Spleen (tissue), 11 donors: Measurements from ENCODE around the gene SLC34A1. TPM values are rescaled to one million over a fixed set of nuclear protein-coding genes. Genes with fewer than 3 reads are reported as not detected.

Source experiments
- DNase-seq: peaks from one replicate; pipeline ENCODE4 v3.0.0-alpha.2; 2020
- H3K27ac ChIP-seq, 8 donors: fragments of 200-600 bp; sonication (generic) in 7 of 8; 1 replicate in 4 of 8; 2 replicates in 4 of 8; pipeline versions ENCODE4 v1.5.0 to v1.8.0; 2016 to 2021; ENCODE audit warnings: inconsistent platforms in 4 of 8, mild to moderate bottlenecking in 4 of 8, moderate library complexity in 1 of 8
- H3K27me3 ChIP-seq, 7 donors: fragments of 200-600 bp; sonication (generic) in 6 of 7; replicated peaks in 1 of 7; 1 replicate in 4 of 7; 2 replicates in 3 of 7; pipeline versions ENCODE4 v1.5.0 to v1.8.0; 2016 to 2021; ENCODE audit warnings: inconsistent platforms in 3 of 7, mild to moderate bottlenecking in 1 of 7
- H3K36me3 ChIP-seq, 6 donors: fragments of 200-600 bp; sonication (generic) in 5 of 6; 1 replicate in 4 of 6; 2 replicates in 2 of 6; pipeline versions ENCODE4 v1.5.0 to v1.8.0; 2016 to 2021; ENCODE audit warnings: inconsistent platforms in 2 of 6
- H3K4me1 ChIP-seq, 6 donors: fragments of 200-600 bp; sonication (generic) in 5 of 6; 1 replicate in 3 of 6; 2 replicates in 3 of 6; pipeline versions ENCODE4 v1.5.0 to v1.8.0; 2016 to 2021; ENCODE audit warnings: inconsistent platforms in 3 of 6
- H3K4me3 ChIP-seq, 8 donors: fragments of 200-600 bp; sonication (generic) in 7 of 8; 1 replicate in 4 of 8; 2 replicates in 4 of 8; pipeline versions ENCODE4 v1.5.0 to v1.8.0; 2016 to 2021; ENCODE audit warnings: inconsistent platforms in 4 of 8, mild to moderate bottlenecking in 4 of 8, moderate library complexity in 2 of 8
- H3K9me3 ChIP-seq, 8 donors: fragments of 200-600 bp; sonication (generic) in 7 of 8; 1 replicate in 4 of 8; 2 replicates in 4 of 8; pipeline versions ENCODE4 v1.5.0 to v1.8.0; 2016 to 2021; ENCODE audit warnings: inconsistent platforms in 4 of 8
- POLR2A ChIP-seq, 3 donors: fragments of 450-650 bp; IDR thresholded peaks; one replicate each; pipeline ENCODE4 v1.5.1; 2017; ENCODE audit warnings: antibody characterized with exemption in 3 of 3, mild to moderate bottlenecking in 1 of 3
- POLR2AphosphoS5 ChIP-seq, 3 donors: sonication (generic); formaldehyde crosslinking; IDR thresholded peaks; one replicate each; pipeline ENCODE4 v1.5.1; 2017; ENCODE audit warnings: antibody characterized with exemption in 3 of 3
- WGBS, 5 donors: extraction: QIAGEN DNeasy Blood & Tissue Kit in 3 of 5; methylation state at CpG; one replicate each; pipeline versions ENCODE4 v1.1.5 to v1.1.7; 2013 to 2018; 5-methylcytosine and 5-hydroxymethylcytosine counted together
- intact Hi-C: fragments of 100-400 bp; cut with DNase I; formaldehyde crosslinking; loops from one replicate; pipeline ENCODE4 v1.15.0; 2023; ENCODE audit warnings: low total_unique reads
- polyA plus RNA-seq, 3 donors: library from polyadenylated mRNA; stranded (reverse); fragments of 200-250 nt; gene quantifications; one replicate each; pipeline ENCODE4 v1.2.1, GENCODE V29; 2013
- total RNA-seq, 7 donors: library from RNA; depleted of rRNA in 3 of 7; stranded (reverse); fragments of >200 nt in 3 of 7; fragmentation: NEBNext Ultra II Directional in 4 of 7; extraction: Animal tissue kit (Norgen Biotek cat#: 25700) in 4 of 7; gene quantifications; one replicate each; pipeline versions ENCODE4 v1.1.0 to v1.2.1, GENCODE V29; 2016 to 2021
- TF ChIP-seq, protein P1 (sequence below), 11 experiments: fragments of 200-600 bp in 7 of 11; fragments of 450-650 bp in 4 of 11; sonication (generic) in 4 of 11; IDR thresholded peaks in 8 of 11; conservative IDR thresholded peaks in 3 of 11; 1 replicate in 7 of 11; 2 replicates in 4 of 11; pipeline versions ENCODE4 v1.4.0 to v1.8.0; 2016 to 2021; ENCODE audit warnings: antibody characterized with exemption in 11 of 11, inconsistent platforms in 4 of 11, mild to moderate bottlenecking in 1 of 11
- donor health status: healthy with polysubstance abuse.
- donor health status: DM: no; HTN: no; CAD: no; lungs with moderate emphysema.
- donor health status: DM: no; HTN: no; CAD: no.
- donor health status: Bipolar disorder and iron deficiency.
- donor health status: healthy.
- donor health status: DM: no; HTN: no; CAD: no.
- donor health status: DM: yes; HTN: yes; CAD: no.

The SLC34A1 gene
- total and polyA plus RNA-seq, 10 donors = 0.02 to 0.77 (median 0.14) TPM; not detected in 3

DNA sequence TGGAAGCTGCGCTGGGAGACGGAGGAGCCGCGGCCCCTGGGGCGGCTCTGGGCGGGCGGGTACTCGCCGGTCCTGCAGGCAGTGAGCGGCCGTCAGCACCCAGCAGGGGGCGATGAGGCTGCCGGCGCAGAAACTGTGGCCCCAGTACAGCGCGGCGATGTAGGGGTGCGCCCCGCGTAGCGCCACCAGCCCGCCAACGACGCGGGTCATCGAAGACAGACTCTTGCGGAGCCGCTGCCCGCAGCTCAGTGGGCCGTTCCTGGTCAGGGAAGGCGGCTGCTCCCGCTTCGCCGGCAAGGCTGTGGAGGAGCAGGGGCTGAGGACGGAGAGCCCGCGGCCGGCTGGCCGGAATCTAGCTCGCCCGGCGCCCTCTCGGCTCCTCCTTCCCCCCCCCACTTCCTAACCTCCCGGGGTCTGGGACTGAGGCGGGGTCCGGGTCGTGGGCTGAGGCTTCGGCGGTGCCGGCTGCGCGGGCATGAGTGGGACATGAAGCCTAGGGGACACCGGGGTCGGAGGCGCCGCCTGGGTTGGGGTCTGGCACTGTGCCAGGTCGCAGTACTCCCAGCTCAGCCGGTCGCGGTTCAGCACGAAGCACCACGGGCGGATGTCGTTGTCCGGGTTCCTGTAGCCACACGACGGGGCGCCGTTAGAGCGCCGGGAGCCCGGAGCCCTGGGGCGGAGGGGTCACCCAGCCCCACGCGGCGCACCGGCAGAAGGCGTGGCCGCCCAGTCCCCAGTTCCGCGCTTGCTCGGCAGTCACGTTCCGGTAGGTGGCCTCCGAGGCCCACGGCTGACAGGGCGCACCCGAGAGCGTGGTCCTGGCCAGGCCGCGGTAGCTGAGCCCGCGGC is 19.8 kb downstream of the SLC34A1 start:
- WGBS, 5 donors = 0 to 1% (median 0%) methylated on average over 16 to 93 of the region's 93 CpGs
- Histone ChIP-seq H3K36me3 (no peaks in the 10 kb centered on the region), H3K27ac (peak overlapping the region in 7 of 8 donors; percentile 29 to 84 (median 57)), H3K4me1 (peaks cover 33 to 61% (median 51%) of the 10 kb centered on the region in 6 donors), H3K27me3 (peaks cover 0 to 52% (median 43%) of the 10 kb centered on the region in 7 donors), H3K4me3 (peak overlapping the region; percentile 46 to 86 (median 60)), H3K9me3 (no peaks in the 10 kb centered on the region)
- peak; percentile 98 for DNase-seq
- TF ChIP-seq, protein P1, sequence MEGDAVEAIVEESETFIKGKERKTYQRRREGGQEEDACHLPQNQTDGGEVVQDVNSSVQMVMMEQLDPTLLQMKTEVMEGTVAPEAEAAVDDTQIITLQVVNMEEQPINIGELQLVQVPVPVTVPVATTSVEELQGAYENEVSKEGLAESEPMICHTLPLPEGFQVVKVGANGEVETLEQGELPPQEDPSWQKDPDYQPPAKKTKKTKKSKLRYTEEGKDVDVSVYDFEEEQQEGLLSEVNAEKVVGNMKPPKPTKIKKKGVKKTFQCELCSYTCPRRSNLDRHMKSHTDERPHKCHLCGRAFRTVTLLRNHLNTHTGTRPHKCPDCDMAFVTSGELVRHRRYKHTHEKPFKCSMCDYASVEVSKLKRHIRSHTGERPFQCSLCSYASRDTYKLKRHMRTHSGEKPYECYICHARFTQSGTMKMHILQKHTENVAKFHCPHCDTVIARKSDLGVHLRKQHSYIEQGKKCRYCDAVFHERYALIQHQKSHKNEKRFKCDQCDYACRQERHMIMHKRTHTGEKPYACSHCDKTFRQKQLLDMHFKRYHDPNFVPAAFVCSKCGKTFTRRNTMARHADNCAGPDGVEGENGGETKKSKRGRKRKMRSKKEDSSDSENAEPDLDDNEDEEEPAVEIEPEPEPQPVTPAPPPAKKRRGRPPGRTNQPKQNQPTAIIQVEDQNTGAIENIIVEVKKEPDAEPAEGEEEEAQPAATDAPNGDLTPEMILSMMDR (IDR thresholded peaks at IDR 0.05 in 8 of 11, conservative IDR thresholded peaks at IDR 0.05 in 3 of 11) = peak; percentile 80 to 92 (median 85)
- TF ChIP-seq POLR2A (IDR thresholded peaks at IDR 0.05) (no peak), POLR2AphosphoS5 (IDR thresholded peaks at IDR 0.05) (peak; percentile 80 to 93 (median 90))
- intact Hi-C loops = loop anchor here (5.0 kb wide), 1 partner anchor 48 kb away; no protein-coding TSS in a partner anchor

DNA sequence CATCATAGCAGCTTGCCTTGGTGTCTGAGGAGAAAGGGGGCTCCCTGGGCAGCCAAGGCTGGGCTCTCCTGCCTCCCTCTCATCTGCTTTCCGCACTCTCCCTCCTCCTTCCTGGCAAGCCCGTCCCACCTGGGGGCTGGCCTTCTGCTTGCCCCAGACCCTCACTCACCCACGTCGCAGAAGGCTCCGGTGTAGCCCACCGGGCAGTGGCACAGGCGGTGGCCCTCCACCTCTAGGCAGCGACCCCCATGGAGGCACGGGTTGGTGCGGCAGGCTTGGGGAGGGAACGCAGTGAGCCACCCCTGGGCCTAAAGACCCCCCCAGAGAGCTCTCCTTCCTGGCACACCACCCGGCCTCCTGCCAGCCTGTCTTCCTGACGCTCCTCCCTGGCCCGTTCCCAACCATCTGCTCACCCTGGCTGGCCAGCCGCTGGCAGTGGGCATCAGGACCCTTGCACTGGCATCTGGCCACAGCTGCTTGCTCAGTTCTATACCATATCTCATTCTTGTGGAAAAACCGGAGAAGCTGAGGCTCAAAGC is 20.5 kb downstream of the SLC34A1 start:
- WGBS, 5 donors = 41 to 45% (median 43%) methylated on average over 12 to 16 of the region's 16 CpGs
- no peak for DNase-seq
- TF ChIP-seq, protein P1 (IDR thresholded peaks at IDR 0.05 in 8 of 11, conservative IDR thresholded peaks at IDR 0.05 in 3 of 11) = no peak
- TF ChIP-seq POLR2AphosphoS5 (IDR thresholded peaks at IDR 0.05) = no peak
- TF ChIP-seq POLR2A (IDR thresholded peaks at IDR 0.05) = no peak
- H3K4me3 ChIP-seq = peak overlapping the region; percentile 46 to 86 (median 60)
- peaks cover 33 to 61% (median 51%) of the 10 kb centered on the region in 6 donors for H3K4me1 ChIP-seq
- H3K9me3 ChIP-seq = no peaks in the 10 kb centered on the region
- peak overlapping the region in 7 of 8 donors; percentile 29 to 84 (median 53) for H3K27ac ChIP-seq
- no peaks in the 10 kb centered on the region for H3K36me3 ChIP-seq
- intact Hi-C loops = loop anchor here (5.0 kb wide), 1 partner anchor 48 kb away; no protein-coding TSS in a partner anchor
- H3K27me3 ChIP-seq = peaks cover 0 to 45% (median 41%) of the 10 kb centered on the region in 7 donors

DNA sequence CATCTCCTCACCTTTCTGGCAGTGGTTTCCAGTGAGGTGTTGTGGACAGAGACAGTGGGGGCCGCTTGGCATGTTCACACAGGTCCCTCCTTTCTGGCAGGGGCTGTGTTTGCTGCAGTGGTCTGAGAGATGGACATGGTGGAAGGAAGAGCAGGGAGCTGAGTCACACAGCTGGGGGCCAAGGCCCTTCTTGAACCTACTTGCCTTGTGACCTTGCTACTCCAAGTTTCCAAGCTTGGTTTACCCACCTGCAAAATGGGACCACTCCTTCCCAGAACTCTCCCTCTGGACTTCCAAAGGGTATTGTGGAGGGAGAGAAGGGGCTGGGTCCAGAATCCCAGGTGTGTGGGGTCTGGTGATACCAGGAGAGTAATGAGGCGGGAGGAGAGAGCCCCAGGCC is 21.1 kb downstream of the SLC34A1 start:
- Histone ChIP-seq H3K36me3 (no peaks in the 10 kb centered on the region), H3K9me3 (no peaks in the 10 kb centered on the region), H3K4me3 (peak overlapping the region in 1 of 8 donors; percentile 37), H3K27me3 (peaks cover 0 to 39% (median 35%) of the 10 kb centered on the region in 7 donors), H3K4me1 (peaks cover 33 to 58% (median 48%) of the 10 kb centered on the region in 6 donors), H3K27ac (peak overlapping the region in 7 of 8 donors; percentile 11 to 84 (median 58))
- 74 to 93% (median 88%) methylated on average over 2 of the region's 2 CpGs for WGBS, 5 donors
- TF ChIP-seq POLR2AphosphoS5 (IDR thresholded peaks at IDR 0.05) = no peak
- TF ChIP-seq POLR2A (IDR thresholded peaks at IDR 0.05) = no peak
- TF ChIP-seq, protein P1 (IDR thresholded peaks at IDR 0.05 in 8 of 11, conservative IDR thresholded peaks at IDR 0.05 in 3 of 11) = no peak
- intact Hi-C loops = no loop called here
- DNase-seq = no peak
